Osteoblast (primary cell): ENCODE measurements around the gene INSRR. TPM values are rescaled to one million over a fixed set of nuclear protein-coding genes. Genes with fewer than 3 reads are reported as not detected.

ENCODE experiments used
- DNase-seq: peaks from one replicate; pipeline ENCODE4 v3.0.0; 2011; ENCODE audit warnings: low spot score, mixed read lengths; ENCODE audit not compliant: insufficient read length; ENCODE audit errors: missing footprints
- H2AFZ ChIP-seq: 2 replicates; pipeline ENCODE4 v1.6.0; 2011; ENCODE audit warnings: mild to moderate bottlenecking, low read length
- H3K27ac ChIP-seq: 2 replicates; pipeline ENCODE4 v1.5.1; 2011; ENCODE audit warnings: mild to moderate bottlenecking, low read depth, low read length, moderate library complexity
- H3K27me3 ChIP-seq: 2 replicates; pipeline ENCODE4 v1.6.0; 2012; ENCODE audit warnings: mild to moderate bottlenecking, control low read depth, inconsistent platforms, low read length, moderate library complexity; ENCODE audit not compliant: insufficient read depth
- H3K36me3 ChIP-seq: 2 replicates; pipeline ENCODE4 v1.5.1; 2011; ENCODE audit warnings: mild to moderate bottlenecking, low read length, control low read depth, moderate library complexity; ENCODE audit not compliant: insufficient read depth
- H3K4me1 ChIP-seq: 2 replicates; pipeline ENCODE4 v1.5.1; 2011; ENCODE audit warnings: mild to moderate bottlenecking, low read length, control low read depth, moderate library complexity; ENCODE audit not compliant: insufficient read depth
- H3K4me2 ChIP-seq: 2 replicates; pipeline ENCODE4 v1.6.0; 2011; ENCODE audit warnings: mild to moderate bottlenecking, low read length; ENCODE audit not compliant: insufficient read depth
- H3K4me3 ChIP-seq: fragments of 200-600 bp; sonication (generic); 3 replicates; pipeline ENCODE4 v1.5.1; 2012; ENCODE audit warnings: mild to moderate bottlenecking, low read length, inconsistent platforms; ENCODE audit not compliant: insufficient read depth
- H3K79me2 ChIP-seq: 2 replicates; pipeline ENCODE4 v1.6.0; 2012; ENCODE audit warnings: mild to moderate bottlenecking, low read length, control low read depth, inconsistent platforms; ENCODE audit not compliant: insufficient read depth
- H3K9me3 ChIP-seq: 2 replicates; pipeline ENCODE4 v1.5.1; 2011; ENCODE audit warnings: low read depth, low read length, control low read depth
- H4K20me1 ChIP-seq: 2 replicates; pipeline ENCODE4 v1.6.0; 2012; ENCODE audit warnings: mild to moderate bottlenecking, low read length, control low read depth; ENCODE audit not compliant: insufficient read depth
- total RNA-seq: library from RNA; depleted of rRNA; stranded (reverse); fragments of >200 nt; gene quantifications from 2 replicates; pipeline ENCODE4 v1.2.3, GENCODE V29; 2012
- TF ChIP-seq, protein P1 (sequence below): IDR thresholded peaks from 2 replicates; pipeline ENCODE4 v1.5.1; 2011; ENCODE audit warnings: mild to moderate bottlenecking, low read depth, low read length, moderate library complexity; ENCODE audit errors: extremely low read depth

Gene INSRR
- total RNA-seq, 1 donor: 0.36 TPM

GRCh38 chr1:156874572-156875340 lies 15.8 kb upstream of the INSRR start:
- Histone ChIP-seq H2AFZ (no peak overlapping the region), H3K36me3 (no peaks in the 10 kb centered on the region), H3K9me3 (no peaks in the 10 kb centered on the region), H3K4me3 (no peak overlapping the region), H3K4me1 (peaks cover 12% of the 10 kb centered on the region), H3K4me2 (no peak overlapping the region), H3K79me2 (no peaks in the 10 kb centered on the region), H4K20me1 (no peaks in the 10 kb centered on the region), H3K27me3 (peaks cover 20% of the 10 kb centered on the region), H3K27ac (no peak overlapping the region)
- DNase-seq: no peak
- TF ChIP-seq, protein P1, sequence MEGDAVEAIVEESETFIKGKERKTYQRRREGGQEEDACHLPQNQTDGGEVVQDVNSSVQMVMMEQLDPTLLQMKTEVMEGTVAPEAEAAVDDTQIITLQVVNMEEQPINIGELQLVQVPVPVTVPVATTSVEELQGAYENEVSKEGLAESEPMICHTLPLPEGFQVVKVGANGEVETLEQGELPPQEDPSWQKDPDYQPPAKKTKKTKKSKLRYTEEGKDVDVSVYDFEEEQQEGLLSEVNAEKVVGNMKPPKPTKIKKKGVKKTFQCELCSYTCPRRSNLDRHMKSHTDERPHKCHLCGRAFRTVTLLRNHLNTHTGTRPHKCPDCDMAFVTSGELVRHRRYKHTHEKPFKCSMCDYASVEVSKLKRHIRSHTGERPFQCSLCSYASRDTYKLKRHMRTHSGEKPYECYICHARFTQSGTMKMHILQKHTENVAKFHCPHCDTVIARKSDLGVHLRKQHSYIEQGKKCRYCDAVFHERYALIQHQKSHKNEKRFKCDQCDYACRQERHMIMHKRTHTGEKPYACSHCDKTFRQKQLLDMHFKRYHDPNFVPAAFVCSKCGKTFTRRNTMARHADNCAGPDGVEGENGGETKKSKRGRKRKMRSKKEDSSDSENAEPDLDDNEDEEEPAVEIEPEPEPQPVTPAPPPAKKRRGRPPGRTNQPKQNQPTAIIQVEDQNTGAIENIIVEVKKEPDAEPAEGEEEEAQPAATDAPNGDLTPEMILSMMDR: no peak

- no peak for DNase-seq
Measured at GRCh38 chr1:156874142-156874541, 15.2 kb upstream of the INSRR start.

DNA sequence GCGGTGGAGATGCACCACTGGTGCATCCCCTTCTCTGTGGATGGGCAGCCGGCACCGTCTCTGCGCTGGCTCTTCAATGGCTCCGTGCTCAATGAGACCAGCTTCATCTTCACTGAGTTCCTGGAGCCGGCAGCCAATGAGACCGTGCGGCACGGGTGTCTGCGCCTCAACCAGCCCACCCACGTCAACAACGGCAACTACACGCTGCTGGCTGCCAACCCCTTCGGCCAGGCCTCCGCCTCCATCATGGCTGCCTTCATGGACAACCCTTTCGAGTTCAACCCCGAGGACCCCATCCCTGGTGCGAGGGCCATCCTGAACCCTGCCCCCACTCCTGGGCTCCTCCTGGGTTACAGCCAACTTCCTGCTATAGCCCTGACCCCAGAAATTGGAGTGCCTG lies 14.7 kb upstream of the INSRR start:
- DNase-seq: no peak
- Histone ChIP-seq H2AFZ (no peak overlapping the region), H3K4me2 (no peak overlapping the region), H3K27ac (no peak overlapping the region), H3K36me3 (no peaks in the 10 kb centered on the region), H3K27me3 (peaks cover 13% of the 10 kb centered on the region), H3K4me1 (peaks cover 13% of the 10 kb centered on the region), H3K4me3 (no peak overlapping the region), H3K9me3 (no peaks in the 10 kb centered on the region), H3K79me2 (no peaks in the 10 kb centered on the region), H4K20me1 (no peaks in the 10 kb centered on the region)
- TF ChIP-seq, protein P1: no peak

More at GRCh38 chr1:156874142-156874541, 15.2 kb upstream of the INSRR start:
- H3K4me3 ChIP-seq: no peak overlapping the region
- no peak overlapping the region for H3K4me2 ChIP-seq
- H4K20me1 ChIP-seq: no peaks in the 10 kb centered on the region
- no peaks in the 10 kb centered on the region for H3K79me2 ChIP-seq
- peaks cover 13% of the 10 kb centered on the region for H3K4me1 ChIP-seq
- TF ChIP-seq, protein P1: no peak
- H2AFZ ChIP-seq: no peak overlapping the region
- no peaks in the 10 kb centered on the region for H3K9me3 ChIP-seq
- H3K27ac ChIP-seq: no peak overlapping the region
- H3K36me3 ChIP-seq: no peaks in the 10 kb centered on the region
- H3K27me3 ChIP-seq: peaks cover 17% of the 10 kb centered on the region

- TF ChIP-seq, protein P1: no peak
- Histone ChIP-seq H3K4me2 (no peak overlapping the region), H3K9me3 (no peaks in the 10 kb centered on the region), H4K20me1 (no peaks in the 10 kb centered on the region), H3K36me3 (no peaks in the 10 kb centered on the region), H2AFZ (no peak overlapping the region), H3K4me3 (no peak overlapping the region), H3K4me1 (peaks cover 13% of the 10 kb centered on the region), H3K27ac (no peak overlapping the region), H3K79me2 (no peaks in the 10 kb centered on the region), H3K27me3 (peaks cover 5% of the 10 kb centered on the region)
- DNase-seq: no peak
Measured at GRCh38 chr1:156869455-156869854, 10.5 kb upstream of the INSRR start.
